COLO668 (cell line): Measurements from ENCODE around the gene CUX1.

Source experiments
- DNase-seq: peaks from one replicate; lab custom pipeline; 2025; ENCODE audit not compliant: unreplicated experiment; lab: John Stamatoyannopoulos, UW

Gene CUX1

DNA sequence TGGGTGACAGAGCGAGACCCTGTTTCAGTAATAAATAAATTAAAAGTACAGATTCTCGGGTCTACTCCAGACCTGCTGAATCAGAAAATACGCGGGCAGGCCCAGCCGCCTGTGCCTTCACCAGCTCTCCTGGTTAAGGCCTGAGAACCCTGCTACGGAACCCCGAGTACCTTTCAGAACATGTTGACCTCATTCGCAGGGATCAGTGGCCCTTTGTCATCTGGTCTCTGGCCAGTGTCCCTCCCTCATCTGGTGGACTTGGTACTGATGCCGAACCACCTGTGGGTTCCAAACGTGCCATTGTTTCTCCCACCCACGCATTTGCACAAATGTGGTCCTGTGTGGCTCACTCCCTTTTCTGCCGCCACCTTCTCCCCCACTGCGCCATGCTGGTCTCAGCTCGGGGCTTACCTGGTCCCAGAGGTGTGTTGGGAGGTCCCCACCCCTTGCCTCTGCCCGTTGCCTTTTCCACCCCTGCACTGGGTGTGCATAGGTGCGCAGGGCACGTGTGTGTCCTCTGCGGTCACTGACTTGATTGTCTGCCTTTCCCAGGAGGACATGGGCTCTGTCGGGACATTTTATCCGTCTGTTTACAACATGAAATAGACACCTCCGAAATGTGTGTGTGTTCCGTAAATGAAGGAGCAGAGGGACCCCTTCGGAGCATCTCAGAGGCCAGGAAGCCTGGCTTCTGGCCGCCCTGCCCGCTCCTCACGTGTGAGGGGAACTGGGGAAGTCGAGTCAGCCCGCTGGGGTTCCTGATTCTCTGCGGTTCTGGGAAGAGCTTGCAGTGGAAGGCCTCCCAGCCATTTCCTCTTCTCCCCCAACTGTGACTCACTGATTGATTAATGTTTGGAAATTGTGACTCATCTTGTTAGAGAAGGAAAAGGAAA is 135.2 kb downstream of the CUX1 start:
- DNase-seq, result no peak

DNA sequence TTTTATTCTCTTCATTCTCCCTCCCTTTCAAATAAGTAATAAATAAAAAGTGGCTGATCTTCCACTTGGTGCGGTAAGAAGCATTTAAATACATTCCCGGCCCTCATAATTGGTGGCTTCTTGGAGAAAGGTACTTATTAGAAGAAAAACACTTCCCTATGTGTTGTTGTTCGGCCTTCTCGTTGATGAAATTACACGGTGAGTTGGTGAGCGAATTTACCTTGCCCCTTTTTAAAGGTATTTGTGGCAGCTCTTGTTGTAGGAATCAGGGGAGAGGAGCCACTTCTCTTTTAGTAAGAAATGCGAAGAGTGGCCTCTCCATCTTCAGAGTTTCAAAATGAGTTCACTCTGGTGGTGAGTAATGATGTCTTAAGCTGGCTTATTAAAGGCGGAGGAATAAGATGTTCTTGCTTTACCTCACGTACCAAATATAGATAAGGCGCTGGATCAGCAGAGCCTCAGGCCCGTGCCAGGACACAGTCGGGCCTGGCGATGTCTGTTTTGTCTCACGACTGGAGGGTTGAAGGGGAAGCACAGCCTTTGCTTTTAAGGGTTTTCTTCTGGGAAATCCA is 135.9 kb downstream of the CUX1 start:
- no peak for DNase-seq

DNA sequence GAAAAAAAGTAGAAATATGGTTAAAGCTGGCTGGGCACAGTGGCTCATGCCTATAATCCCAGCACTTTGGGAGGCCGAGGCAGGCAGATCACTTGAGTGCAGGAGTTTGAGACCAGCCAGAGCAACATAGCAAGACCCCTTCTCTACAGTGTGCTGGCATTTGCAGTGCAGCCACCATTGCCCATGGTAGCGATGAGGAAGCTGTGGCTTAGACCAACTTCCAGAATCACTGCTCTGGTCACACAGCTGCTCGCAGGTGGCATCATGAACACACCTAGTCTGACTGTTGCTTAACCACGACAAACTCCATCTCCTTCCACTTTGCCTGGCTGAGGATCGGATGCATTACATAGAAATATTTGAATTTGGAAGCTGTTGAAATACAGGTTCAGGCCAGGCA is 137.1 kb downstream of the CUX1 start:
- no peak for DNase-seq

DNA sequence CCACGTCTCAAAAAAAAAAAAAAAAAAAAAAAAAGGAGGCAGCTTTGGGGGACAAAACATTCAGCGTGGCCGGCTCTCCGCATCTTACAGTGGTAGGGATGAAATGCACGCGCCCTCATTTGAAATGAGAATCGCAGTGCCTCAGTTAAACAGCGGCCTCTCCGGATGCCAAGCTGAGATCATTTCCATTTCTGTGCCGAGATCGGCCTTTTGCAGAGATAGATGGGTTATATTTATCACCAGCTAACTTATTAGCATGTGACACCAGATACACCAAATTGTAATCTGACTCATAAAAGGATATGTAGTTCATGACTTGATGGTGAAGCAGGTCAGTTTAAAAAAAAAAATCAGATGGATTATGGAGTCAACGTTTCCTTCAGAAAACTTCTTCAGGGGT is 138.7 kb downstream of the CUX1 start:
- DNase-seq, result no peak

DNA sequence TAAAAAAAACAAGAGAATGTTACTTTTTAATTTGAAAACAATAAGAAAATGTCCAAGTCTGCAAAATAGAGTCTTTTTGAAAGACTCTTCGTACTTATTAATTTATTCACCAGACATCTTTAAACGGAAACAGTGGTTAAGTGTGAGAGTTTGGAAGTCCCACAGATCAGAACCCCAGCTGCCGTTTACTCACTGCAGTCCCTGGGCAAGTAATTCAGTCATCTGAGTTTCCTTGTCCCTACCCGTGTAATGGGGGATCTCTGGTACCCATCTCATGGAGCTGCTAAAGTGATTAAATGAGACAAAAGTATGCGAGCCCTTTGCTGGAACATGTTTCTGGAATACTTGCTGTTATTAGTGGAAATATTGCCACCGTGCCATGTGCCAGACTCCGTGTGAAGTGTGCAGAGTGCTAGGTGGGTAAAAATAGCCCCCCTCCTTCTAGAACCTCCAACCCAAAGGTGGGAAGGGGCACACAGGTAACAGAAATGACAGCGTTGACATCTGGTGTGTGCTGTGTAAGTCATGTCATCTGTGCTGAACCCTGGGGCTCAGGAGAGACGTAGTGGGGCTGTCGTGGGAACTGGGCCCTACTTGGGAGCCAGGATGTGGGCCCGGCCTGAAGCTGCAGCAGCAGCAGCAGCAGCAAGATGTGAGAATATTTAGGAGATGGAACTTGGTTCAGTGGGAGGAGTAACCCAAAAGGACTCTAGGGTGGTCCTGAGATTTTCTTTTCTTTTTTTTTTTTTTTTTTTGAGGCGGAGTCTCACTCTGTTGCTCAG is 140.5 kb downstream of the CUX1 start:
- no peak for DNase-seq

DNA sequence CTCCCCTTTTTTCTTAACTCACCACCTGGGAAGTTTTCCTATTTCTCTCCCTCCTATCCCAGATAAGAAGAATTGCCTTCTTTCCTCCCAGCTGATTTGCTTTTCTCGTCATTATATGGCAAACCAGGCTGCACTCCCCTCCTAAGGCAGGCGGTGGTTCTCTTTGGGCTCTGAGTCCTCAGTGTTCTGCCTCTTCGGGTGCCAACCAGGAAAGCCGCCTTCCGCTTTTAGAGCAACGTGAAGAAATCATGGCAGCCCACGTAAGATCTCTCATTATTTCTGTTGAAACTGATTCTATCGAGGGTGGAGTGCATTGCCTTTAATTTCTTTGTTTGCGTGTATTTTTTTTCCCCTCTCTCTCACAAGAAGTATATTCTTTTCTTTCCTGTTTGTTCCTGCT is 141.9 kb downstream of the CUX1 start:
- no peak for DNase-seq

DNA sequence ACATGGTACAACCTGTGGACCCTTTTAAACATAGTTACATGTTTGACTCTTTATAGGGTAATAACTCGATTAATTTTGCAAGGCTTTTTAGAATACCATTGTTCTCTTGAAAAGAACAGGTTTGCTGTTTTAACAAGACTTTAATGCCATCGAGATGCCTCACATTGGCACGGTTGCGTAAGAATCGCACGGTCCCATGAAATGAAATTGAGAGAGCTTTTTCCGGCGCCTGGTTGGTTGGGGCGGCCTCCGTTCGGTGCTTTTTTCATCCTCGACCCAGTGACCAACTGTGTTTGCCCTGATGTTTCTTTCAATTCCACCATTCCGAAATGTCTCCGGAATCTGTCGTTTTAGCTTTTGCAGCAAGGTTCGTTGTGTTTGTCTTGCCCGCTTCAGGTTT is 142.4 kb downstream of the CUX1 start:
- DNase-seq, result no peak

DNA sequence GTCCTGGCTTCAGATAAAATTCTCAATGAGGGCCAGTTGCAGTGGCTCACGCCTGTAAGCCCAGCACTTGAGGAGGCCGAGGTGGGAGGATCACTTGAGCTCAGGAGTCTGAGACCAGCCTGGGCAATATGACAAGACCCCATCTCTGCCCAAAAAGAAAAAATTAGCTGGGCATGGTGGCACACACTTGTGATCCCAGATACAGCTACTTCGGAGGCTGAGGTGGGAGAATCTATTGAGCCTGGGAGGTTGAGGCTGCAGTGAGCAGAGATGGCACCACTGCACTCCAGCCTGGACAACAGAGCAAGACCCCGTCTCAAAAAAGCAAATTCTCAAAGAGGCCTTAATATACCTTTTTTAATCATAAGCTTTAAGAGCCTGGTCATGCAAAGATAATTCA is 142.9 kb downstream of the CUX1 start:
- DNase-seq, result no peak

DNA sequence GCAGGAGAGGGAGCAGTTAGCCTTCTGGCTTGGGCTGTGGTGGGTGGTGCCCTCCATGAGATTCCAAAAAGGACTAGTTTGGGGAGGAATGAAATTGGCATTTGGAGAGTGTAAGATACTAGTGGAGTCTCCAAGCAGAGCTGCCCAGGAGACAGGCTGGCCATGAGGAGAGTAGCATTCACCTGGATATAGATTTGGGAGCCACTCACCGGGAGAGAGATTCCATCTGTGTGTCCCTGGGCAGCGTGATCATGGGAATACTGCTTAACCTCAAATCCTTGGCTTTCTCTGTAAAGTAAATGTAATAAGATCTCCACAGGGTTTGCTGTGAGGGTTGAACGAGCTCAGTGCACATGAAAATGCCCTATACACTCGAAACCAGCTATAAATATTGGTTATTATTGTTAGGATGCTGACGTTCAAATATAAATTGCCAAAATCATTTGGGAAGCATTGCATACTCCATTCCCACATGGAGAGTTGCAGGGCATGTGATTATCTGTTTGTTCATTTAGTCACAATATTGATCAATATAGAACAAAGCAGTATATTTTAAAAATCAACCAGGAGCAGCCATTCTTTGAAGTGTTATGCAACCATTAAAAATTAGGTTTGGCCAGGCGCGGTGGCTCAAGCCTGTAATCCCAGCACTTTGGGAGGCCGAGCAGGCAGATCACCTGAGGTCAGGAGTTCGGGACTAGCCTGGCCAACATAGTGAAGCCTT is 143.7 kb downstream of the CUX1 start:
- DNase-seq, result no peak

DNA sequence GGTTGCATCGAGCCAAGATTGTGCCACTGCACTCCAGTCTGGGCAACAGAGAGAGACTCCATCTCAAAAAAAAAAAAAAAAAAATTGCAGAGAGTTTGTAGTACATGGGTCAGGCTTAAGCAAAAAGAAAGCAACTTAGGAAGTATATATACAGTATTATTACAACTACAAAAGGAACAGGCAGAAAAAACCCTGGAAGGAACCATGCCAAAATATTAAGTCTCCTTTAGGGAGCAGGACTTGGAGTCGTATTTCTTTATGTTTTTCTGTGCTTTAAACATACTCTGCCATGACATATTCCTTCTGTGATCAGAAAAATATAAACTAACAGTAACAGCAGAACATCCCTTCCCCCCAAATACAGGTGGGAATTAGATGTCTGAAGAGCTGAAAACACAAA is 144.4 kb downstream of the CUX1 start:
- DNase-seq, result no peak

DNA sequence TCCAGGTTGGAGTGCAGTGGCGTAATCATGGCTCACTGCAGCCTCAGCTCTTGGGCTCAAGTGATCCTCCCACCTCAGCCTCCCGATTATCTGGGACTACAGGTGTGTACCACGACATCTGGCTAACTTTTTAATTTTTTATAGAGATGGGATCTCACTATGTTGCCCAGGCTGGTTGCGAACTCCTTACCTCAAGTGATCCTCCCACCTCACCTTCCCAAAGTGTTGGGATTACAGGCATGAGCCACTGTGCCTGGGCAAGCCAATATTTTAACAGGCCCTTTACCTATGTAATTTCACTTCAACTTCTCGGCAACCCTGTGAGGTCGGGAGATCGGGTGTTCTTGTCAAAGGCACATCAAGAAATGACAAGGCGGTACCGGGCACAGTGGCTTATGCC is 146.3 kb downstream of the CUX1 start:
- no peak for DNase-seq

DNA sequence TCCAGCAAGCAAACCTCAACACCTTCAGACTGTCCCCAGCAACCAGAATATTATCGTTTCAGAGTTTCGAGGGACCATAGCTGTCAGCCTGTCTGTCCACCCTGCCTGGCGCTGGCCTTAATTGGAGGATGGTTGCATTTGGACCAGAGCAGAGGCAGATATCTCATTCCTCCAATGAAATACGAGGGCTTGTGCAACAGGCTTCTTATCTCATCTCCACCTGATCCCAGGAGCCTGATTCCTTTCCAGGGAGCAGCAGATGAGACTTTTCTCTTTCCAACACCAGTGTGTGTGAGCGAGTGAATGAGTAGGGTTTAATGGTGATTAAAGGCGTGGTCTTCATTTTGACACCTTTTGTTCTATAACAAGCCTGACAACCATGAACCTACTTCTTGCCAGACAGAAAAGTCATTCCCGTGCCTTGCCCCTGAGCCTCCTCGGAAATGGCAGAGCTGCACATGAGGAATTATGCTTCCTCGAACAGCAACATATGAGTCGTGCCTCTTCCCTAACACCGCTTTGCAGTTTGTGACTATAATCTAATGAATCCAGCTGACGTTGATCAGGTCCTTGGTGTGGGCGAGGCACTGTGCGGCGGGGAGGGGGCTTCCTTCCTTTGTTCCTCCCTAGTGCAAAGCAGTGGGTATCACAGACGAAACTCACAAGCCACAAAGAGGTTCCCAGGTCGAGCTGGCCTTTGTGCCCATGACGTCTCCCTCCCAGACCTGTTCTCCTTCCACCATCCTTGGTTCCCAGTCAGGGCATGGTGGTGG is 147.4 kb downstream of the CUX1 start:
- no peak for DNase-seq

DNA sequence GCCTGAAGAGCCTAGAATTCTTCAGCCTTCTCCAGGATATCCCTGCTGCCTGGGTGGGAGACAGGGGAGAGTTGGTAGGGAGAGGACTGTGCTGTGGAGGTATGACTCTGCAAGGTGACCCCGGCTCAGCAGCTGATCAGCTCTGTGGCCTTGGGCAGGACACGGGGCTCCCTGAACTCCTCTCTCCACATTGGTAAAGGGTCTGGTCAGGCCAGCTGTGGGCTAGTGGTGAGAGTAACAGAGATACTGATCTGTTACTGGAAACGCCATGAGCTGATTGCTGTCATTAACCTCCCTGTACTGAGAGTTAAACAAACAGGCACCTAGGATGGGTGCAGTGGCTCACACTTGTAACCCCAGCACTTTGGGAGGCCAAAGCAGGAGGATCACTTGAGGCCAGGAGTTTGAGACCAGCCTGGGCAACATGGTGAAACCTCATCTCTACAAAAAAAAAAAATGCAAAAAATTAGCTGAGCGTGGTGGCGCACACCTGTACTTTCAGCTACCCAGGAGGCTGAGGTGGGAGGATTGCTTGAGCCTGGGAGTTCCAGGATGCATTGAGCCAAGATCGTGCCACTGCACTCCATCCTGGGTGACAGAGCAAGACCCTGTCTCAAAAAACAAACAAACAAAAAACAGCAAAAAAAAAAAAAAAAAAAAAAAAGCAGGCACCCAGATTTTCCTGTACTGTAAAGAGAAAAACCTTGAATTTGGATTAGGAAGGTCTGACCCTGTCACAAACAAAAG is 151.5 kb downstream of the CUX1 start:
- DNase-seq, result no peak

DNA sequence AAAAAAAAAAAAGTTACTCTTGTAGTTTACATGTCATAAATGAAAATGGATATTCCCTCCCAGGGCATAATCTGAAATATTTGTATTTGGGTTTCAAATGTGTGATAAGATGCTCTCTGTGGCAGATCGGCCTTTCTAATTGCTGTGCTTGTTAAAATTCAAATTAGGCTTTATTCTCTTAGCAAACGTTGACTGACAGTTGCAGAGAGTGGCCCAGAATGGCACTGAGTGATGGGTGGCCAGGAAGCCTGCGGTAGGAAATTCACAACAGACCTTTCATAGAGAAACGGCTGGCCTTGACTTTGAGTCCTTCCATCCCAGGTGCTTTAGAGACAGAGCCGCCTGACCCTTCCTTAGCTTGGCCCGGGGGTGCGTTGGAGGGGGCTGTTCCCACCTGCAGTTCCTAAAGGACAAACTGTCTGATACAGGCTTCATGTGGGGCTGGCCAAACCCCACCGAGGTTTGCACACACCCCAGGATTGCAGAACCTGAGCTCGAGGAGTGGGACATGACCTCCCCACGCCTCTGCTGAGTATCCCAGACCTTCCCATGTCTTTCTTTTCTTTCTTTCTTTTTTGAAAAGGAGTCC is 152.7 kb downstream of the CUX1 start:
- no peak for DNase-seq

DNA sequence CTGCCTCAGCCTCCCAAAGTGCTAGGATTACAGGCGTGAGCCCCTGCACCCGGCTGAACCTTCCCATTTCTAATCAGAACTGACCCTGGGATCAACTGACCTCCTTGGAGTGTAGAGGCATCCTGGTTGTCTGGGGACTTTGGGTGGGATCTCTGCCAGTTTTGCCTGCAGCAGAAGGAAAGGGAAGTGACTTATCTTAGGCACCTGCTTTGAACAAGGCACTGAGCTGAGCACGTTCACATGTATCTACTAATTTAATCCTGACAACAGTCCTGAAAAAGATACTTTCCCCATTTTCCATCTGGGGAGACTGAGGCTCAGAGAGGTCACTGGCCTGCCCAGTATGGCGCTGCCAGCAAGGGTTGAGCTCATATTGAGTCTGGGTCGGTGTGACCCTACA is 153.4 kb downstream of the CUX1 start:
- no peak for DNase-seq

DNA sequence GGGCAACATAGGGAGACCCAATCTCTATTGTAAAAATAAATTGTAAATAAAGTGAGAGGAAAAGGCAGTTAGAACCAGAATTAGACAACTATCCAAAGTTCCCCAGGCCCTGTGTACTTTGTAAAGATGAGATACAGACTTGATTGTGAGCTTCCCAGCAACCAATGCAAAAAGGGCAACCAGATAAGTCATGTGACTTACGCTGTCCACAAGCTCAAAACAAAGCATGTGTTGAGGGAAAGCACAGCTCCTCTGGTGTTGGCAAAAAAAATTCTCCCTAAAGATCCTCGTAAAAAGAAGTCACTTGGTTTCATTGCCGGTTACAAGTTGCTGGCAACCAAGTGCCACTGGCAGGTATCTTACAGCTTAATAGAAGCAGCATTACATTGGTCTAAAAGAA is 154.0 kb downstream of the CUX1 start:
- no peak for DNase-seq

DNA sequence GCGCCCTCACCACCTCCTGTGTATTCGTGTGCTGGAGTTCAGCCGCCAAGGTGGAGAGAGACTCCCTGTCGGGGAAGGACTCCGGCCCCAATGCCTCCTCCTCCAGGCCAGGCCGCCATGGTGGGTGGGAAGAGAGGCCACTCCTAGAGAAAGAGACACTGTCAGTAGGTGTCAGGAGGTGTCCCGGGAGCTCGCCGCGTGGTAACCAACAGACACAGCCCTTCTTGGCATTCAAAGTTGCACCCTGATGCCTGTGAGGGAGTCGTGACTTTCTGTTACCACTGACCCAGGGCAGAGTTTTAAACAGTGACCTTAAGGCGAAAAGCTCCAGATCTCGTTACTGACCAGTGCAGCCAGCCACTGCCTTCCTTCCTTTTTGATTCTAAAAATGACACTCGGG is 155.2 kb downstream of the CUX1 start:
- DNase-seq, result no peak

DNA sequence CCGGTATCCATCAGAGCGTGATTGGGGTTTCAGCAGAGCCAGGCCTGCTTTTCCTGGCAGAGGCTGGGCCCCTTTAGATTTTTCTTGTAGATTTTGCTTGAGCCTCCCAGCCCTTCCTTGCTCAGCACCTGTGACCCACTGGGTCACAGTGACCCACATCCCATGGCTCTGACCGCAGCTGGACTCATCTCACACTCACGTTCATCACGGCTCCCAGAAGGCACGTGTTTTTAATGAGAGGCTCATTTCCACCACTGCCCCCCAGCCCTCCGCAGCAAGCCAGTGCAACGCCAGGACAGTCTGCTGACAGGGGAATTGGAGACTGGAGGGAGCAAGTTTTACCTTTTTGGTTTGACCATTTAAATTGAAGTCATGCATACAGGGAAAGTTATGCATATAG is 155.7 kb downstream of the CUX1 start:
- no peak for DNase-seq

DNA sequence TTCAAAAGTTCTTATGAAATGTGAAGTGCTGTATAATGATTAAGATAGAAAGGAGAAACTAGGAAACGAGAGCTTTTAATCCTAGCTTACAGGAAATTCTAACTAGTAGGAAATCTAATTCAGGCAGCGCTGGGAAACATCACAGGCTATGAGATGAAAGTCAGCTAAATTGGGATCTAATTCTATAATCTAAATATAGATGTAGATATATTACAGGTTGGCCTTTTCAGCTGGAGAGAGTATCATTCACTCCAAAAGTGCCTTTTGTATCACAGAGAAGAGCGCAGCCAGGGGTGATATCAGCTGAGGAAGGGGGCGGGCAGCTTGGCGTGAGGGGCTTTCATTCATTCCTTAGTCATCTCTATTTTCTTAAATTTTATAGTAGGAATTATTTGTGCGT is 157.0 kb downstream of the CUX1 start:
- no peak for DNase-seq

DNA sequence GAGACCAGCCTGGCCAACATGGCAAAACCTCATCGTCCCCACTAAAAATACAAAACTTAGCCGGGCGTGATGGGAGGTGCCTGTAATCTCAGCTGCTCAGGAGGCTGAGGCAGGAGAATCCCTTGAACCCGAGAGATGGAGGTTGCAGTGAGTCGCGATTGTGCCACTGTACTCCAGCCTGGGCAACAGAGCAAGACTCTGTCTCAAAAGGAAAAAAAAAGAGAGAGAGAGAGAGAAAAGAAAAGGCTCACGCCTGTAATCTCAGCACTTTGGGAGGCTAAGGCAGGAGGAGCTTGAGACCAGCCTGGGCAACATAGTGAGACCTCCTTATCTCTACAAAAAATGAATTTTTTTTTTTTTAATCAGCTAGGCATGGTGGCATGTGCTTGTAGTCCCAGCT is 157.6 kb downstream of the CUX1 start:
- no peak for DNase-seq
